NOMO-1 (cell line): ENCODE results near the gene RFNG.

ENCODE experiments used
- DNase-seq, 2 experiments: peaks; one replicate each; lab custom pipeline; 2025; ENCODE audit not compliant: unreplicated experiment in 2 of 2; lab: John Stamatoyannopoulos, UW

The RFNG gene

DNA sequence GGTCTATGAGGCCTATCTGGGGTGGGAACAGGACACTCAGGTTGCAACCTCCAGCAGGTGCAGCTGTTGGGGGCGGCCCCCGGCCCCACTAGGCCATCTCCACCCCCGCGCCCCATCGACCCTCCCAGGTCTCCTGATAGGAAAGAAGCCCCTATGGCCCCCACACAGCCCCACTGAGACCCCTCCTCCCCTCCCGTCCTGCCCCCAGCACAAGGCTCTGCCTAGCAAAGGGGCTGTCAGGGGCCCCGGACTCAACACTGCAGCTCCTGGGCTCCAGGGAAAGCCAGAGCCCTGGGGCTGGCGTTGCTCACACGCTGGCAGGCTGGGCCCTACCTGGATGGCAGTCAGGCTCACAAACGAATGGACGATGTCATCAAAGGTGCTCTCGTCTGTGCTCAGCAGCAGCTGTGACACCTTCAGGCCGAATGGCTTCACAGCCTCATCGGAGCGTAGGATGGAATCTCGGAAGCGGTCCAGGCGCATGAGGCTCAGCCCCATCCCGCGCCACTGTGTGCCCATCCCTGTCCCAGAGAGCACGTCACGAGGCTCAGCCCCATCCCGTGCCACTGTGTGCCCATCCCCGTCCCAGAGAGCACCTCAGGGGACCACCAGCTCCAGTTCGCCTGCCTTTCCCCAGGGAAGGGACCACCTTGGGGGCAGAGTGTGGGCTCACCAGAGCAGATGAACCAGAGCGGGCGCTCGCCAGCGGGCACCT, 39.1 kb upstream of the RFNG start:
- no peak for DNase-seq

DNA sequence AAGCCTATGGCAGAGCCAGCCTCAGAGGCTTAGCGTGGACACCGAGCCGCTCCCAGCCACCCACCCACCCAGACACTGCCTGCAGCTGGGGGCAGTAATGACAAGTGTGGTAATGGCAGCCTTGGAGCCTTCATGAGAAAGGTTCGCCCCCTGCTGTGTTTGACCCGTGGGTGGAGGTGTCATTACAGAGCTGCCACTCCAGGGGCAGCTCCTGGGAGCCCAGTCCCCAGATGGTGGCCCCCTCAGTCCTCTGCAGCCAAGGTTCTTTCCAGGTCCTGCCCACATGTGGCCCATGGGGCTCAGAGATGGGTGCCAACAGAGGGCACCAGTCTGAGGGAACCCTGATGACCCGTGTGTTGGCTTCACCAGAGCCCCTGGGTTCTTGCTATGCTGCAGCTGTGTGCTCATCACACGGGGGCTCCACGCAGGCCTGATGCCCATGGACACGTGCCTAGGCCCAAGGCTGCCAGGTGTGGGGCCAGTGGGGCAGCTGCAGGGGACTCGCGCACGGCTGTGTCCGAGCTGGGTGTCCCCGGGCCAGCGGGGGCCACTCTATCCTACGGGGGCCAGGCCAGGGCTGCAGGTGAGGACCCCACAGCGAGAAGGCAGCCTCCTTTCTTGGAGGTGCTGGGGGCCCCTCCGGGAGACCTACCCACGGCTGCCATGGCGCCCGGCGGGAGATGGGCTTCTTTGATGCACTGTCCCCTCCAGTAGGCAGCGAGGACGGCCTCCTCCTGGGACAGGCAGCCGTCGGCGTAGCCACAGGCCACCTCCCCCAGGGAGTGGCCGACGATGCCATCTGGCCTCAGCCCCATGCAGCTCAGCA, 38.3 kb upstream of the RFNG start:
- no peak for DNase-seq

DNA sequence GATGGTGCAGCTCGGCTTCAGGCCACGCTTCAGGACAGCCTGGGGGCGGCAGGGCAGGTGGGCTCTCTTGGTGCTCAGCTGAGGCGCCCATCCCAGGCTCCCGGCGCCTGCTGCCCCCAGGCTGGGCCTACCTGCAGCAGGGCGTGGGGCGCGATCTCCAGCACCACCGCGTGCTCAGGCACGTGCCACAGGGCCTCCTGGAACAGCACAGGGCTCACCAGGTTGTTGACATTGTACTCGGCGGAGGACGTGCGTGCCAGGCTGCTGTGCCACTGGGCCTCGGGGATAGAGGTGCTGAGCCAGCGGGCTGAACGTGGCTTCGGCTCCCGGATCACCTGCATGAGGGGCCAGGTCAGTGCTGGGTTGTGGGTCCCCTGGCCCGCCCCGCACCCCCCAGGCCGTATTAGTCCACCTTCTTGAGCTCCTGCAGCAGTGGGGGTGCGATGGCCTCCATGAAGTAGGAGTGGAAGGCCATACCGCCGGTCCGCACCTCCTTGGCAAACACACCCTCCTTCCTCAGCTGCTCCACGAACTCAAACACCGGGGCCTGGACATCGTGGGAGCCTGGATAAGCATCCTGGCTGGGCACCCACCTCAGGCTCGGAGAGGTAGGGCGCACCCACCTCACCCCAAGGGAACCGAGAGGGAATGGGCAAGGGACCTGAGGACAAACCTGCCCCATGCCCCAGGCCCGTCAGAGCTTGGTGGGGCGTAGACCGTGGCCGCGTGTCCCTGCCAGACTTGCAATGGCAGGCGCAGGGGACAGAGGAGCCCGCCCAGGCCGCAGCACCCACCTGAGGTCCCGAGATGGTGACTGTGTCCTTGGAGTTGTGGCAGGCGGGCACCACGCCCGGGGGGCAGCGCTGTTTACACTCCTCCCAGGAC, 37.5 kb upstream of the RFNG start:
- no peak for DNase-seq

DNA sequence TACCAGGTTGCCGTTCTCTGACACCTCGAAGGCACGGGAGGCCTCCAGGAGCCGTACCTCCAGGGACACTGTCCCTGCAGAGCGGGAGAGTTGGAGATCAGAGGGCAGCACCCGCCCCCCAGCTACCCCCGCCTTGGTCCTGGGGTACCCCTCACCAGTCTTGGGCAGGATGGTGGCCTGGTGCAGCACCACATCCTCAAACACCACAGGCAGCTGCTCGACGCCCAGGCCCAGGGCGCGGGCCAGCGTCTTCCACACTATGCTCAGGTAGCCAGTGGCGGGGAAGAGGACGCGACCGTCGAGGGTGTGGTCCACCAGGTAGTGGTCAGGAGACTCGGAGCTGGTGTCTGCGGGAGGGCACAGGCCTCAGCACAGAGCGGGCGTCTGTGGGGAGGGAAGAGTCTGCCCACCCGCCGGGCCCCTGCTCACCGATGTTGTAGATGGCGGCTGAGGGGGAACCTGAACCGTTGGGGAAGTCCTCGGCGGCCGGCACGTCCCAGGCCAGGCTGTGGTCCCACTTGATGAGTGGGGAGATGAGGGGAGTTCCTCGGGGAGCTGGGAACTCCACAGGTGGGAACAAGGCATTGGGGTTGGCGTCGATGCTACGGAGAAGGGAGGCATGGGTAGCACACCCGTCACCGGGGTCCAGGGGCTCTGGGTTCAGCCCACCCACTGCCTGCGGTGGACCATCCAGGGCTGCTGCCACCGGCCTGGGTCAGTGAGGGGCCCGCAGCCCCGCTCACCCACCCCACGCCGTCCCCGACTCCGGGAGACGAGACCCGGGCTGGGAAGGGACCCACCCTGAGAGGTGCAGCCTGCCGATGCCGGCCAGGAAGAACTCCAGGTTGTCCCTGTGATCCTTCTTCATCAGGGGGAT, 36.6 kb upstream of the RFNG start:
- DNase-seq: no peak

DNA sequence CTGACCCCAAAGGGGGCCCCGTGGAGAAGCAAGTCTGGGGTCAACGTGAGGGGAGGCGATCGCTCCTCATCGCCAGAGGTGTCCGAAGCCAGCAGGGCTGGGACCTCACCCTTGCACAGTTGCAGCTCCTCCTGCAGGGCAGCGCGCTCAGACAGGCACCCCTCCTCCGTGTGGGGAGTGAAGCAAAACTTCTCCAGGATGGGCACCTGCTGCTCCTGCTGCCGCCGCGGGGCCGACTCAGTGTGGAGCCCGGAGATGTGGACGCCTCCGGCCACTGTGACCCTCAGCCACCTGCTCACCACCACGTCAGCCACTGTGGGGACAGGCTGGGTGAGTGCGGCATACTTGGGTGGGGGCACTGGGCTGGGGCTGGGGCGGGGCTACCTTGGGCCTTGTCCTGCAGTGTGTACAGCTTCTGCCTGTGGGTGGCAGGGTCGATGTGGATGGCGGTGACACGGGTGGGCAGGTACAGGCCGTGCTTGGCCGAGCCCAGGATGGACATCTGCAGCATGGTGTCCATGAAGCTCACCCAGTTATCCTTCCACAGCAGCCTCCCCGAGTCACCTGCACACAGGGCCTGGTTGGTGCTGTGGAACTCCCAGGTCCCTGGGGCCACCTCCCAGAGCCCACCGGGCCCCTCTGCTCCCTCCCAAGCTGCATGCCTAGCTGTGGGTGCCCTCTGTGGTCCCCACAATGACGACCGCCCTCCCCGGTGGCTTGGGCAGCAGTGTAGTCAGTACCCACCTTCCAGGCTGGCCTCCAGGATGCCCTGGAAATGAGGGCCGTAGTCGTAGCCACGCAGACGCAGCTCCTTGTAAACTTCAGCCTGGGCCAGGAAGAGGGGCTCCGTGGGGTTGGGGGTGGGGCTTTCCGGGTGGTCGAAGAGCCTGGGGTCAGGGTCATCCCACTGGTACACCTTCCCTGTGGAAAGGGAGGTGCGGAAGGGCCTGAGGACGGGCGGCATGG, 35.6 kb upstream of the RFNG start:
- no peak for DNase-seq

DNA sequence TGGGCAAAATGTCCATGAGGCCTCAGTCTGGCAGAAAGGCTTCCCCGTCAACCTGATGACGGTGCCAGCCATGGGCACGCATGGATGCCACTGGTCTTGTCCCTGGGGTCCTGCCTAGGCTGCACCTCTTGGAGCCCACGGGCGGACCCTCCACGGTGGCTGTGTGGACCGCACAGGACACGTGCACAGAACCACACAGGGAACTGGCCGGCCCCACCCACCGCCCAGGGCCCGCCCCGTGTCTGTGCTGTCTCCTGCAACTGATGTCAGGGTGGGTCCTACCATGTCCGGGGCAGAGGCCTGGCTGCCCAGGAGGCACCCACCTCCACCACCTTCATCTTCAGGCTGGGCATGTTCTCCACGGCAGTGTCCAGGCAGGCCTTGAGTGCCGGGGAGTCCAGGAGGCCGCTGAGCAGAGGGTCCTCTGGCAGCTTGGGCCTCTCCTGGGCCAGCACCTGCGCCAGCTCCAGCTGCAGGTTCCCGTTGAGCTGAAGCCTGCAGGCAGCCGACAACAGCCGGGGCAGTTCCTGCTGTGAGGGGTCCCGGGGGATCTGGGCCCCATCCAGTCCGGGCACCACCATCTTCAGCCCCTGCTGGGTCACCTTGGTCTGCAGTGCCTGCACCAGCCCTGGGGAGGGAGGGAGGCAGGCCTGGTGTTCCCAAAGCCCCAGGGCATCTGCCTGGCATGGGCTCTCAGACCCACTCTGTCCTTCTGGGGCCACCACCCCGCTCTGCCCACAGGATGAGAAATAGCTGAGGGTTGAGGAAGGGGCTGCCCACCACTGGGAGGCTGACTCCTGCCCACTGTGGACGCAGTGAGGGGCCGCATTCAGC, 34.5 kb upstream of the RFNG start:
- no peak for DNase-seq

DNA sequence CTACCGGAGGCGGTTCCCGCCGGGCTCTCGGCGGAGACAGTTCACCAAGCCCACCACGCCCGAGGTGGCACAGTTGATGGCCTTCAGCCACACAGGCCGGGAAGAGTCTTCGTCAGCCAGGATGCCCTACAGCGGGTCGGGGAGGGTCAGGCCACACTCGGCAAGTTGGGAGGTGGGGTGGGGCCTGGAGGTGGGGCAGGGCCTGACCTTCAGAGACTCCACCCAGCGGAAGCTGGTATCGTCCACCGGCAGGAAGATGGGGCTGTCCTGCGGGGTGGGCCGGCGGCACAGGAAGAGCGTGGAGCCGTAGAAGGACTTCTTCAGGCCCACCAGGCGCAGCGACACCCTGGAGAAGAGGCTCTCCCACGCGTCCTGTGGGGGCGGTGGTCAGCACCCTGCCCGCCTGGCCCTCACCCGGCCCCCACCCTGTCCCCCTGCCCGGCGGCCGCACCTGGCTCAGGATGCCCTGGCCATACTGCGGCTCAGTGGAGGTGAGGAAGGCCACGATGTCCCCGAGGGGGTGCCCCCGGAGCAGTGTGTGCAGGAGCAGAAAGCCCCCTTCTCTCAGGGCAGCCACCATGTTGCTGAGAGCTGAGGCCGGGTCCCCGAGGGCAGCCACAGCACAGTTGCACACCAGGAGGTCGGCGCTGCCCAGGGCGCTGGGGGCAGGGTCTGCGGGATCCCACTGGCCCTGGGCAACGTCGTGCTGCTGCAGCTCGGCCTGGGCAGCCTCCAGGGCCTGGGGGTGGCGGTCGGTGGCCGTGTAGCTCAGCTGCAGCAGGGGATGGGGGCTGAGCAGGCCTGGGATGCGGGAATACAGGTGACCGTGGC, 33.6 kb upstream of the RFNG start:
- DNase-seq: no peak

DNA sequence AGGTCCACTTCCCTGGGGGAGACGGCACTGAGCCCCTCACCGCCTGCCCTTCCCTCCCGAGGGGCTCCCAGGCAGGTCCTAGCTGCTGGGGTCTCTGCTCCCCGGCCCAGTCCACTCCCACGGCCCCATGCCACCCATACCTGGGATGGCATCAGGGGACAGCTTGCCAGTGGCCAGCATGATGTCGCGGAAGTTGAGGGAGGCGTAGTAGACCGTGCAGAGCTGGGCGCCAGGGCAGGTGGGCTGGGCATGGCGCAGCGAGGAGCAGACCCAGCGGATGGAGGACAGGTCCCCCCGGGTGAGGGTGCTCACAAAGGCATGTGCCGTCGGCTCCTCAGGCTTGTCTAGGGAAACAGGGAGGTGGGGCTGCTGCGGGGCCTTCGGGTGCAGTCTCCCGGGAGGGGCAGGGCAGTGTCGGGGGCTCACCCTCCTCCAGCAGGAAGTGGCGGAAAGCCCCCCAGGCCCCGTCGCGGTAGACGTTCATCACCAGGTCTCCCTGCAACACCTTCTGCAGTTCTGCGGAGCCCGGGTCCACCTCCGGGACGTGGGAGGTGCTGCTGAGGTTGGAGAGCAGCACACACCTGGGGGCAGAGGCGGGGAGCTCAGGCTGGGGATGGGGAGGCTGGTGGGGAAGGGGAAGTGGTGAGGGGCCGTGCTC, 32.9 kb upstream of the RFNG start:
- no peak for DNase-seq

DNA sequence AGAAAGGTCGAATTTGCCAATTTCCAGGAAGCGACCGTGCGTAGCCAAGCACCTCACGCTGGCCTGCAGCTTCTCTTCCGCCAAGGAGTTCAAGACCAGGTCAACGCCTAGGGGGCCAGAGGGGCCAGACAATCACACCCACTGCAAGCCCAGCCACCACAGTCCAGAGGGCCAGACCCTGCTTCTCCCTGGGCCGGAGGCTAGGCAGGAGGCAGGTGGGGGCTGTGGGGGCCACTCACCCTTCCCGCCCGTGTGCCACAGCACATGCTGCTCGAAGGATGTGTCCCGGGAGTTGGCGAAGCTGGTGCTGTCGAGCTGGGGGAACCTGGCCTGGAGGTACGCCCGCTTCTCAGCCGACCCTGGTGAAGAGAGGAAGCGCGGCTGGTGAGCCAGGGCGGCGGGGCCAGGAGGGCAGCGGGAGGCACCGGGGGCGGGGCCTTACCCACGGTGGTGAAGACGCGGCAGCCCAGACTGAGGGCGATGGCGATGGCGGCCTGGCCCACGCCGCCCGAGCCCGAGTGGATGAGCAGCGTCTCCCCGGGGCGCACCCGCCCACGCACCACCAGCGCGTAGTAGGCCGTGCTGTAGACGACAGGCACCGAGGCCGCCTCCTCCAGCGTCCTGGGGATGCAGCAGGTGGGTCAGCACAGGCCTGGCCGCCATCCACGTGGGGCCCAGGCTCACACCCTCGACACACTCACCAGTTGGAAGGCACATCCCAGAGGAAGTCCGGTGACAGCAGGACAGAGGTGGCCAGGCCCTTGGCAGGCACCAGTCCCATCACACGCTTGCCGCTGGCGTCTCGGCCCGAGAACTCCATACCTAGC, 32.1 kb upstream of the RFNG start:
- no peak for DNase-seq

DNA sequence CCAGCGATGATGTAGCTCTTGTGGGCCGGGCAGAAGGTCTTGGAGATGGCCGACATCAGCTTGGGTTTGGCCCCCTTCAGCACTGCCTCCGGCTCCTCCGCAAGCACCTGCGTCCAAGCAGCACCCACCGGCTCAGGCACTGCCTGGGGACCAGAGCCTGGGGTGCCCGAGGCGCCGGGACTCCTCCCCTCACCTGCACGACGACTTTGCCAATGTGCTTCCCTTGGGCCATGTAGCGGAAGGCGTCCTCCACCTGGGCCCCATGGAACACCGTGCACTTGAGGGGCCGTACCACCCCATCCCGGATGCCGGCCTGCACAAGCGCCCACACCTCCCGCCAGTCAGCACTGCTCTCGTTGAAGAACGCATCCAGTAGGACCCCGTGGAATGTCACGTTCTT, 31.4 kb upstream of the RFNG start:
- DNase-seq: no peak

DNA sequence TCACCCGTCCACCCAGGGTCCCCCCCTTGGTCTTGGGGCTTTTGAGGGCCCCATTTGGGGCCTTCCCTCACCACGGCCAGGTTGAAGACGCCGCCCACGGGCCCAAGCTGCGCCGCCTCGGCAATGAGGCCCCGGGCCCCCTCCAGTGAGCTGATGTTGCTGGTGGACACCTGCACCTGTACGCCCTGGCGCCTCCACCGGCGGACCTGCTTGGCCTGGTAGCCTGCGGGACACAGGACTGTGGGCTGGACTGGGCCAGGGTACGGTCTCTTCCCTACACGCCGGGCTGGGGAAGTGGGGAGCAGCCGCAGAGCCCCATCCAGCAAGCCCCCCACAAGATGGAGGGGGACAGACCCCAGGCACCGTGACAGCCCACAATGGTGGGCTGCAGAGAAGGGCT, 30.8 kb upstream of the RFNG start:
- DNase-seq: no peak

DNA sequence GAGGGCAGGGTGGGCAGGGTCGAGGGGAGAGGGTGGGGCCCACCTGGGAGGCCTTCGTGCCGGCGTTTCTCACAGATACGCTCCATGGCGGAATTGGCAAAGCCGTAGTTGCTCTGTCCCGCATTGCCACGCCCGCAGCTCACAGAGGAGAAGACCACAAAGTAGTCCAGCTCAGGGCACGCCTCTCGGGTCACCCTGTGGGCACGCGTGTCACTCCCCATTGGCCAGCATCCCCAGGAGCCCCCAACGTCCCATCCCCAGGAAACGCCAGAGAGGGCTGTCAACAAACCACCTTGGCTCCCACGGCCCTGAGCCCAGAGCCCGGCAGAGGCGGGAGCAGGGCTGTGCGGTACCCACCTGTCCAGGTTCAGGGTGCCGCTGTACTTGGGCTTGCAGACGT, 30.4 kb upstream of the RFNG start:
- DNase-seq: no peak

DNA sequence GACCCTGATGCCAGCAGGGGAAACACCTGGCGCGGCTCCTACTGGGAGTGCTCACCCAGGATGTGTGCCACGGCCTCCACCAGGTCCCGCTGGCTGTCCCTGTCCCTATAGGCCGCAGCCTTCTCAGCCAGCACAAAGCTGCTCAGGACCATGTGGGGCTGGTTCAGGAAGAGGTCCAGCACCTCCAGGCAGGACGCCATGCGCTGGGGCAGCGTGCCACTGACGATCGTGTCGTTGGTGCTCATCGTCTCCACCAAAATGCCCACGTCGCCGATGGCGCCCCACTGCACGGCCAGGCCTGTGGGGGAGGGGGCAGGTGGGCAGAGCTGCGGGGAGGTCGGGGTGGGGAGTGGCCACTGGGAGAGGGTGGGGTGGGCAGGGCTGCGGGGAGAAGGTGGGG, 29.9 kb upstream of the RFNG start:
- DNase-seq: no peak

DNA sequence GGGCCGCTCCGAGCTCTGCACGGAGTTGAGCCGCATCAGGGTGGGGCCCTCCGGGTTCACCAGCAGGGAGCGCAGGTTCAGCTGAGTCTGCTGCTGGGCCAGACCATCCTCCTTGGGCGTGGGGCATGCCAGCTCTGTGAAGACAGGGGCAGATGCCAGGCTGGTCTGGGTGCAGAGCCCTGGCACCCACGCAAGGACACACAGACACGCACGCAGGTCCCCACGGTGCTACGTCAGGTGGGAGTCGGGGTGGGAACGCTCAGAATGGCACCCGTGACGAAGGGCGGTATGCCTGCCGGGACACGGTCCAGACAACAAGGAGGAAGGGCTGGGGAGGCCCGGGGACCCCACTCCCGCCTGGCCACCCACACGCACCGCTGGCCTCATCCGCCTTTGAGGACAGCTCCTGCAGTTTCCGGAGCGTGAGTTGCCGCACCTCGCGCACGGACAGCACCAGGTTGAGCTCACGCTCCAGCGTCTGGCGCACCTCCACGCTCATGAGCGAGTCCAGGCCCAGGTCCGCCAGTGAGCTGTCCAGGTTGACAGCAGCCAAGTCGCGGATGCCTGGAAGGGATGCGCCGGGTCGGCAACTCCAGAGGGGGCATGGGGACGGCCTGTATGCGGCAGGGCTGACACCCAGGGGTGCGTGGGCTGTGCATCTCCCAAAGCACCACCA, 29.3 kb upstream of the RFNG start:
- DNase-seq: no peak

DNA sequence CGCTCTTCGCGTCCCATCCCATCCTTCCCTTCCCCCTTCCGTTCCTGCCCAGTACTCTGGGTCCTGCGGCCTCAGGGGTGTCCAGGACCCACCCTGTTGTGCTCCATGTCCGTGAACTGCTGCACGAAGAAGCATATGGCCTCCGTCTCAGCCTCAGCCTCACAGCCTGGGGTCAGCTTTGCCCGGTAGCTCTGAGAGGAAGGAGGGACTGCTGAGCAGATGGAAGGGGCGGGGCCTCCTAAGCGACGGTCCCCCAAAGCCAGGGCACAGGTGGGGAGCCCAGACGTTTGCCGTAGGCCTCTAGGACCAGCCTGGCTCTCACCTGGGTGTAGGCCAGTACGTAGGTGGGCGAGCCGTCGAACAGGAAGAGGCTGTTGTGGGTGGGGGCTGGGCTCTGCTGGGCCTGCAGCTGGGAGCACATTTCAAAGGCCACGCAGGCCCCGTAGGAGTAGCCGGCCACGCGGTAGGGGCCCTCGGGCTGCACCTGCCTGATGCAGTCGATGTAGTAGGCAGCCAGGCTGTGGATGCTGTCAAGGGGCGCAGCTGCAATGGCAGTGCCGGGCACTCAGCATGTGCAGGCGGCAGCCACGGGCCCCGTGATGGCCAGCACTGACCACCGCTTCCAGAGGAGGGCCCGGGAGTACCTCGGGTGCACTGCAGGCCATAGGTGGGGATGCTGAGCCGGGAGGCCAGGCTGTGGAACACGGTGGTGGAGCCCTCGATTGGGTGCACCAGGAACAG, 28.6 kb upstream of the RFNG start:
- DNase-seq: no peak
